GM23338 (cell line): Measurements from ENCODE around the gene PARVB. TPM values are rescaled to one million over a fixed set of nuclear protein-coding genes. Genes with fewer than 3 reads are reported as not detected.

Experiments
- ATAC-seq: fragments of 200-7000 bp; cut with Tn5 transposase; 3 replicates; pipeline ENCODE4 v1.9.1; 2020
- DNase-seq: peaks from one replicate; pipeline ENCODE4 v3.0.0-alpha.2; 2015; ENCODE audit warnings: low spot score
- H2AFZ ChIP-seq: fragments of 200-600 bp; sonication (generic); 2 replicates; pipeline ENCODE4 v1.8.0; 2016; ENCODE audit warnings: antibody characterized with exemption, mild to moderate bottlenecking, moderate library complexity
- H3F3A ChIP-seq: fragments of 200-600 bp; sonication (generic); replicated peaks from 2 replicates; pipeline ENCODE4 v1.8.0; 2017; ENCODE audit warnings: antibody characterized with exemption, mixed run types, low read depth
- H3K27ac ChIP-seq: fragments of 200-600 bp; sonication (generic); 2 replicates; pipeline ENCODE4 v1.6.1; 2016; ENCODE audit warnings: low read depth
- H3K27me3 ChIP-seq: fragments of 200-600 bp; sonication (generic); 2 replicates; pipeline ENCODE4 v1.8.0; 2016; ENCODE audit warnings: mild to moderate bottlenecking, mixed run types, moderate library complexity; ENCODE audit not compliant: insufficient read depth
- H3K36me3 ChIP-seq: fragments of 200-600 bp; sonication (generic); 2 replicates; pipeline ENCODE4 v1.8.0; 2016; ENCODE audit warnings: mild to moderate bottlenecking; ENCODE audit not compliant: insufficient read depth
- H3K4me1 ChIP-seq: fragments of 200-600 bp; sonication (generic); 2 replicates; pipeline ENCODE4 v1.8.0; 2016; ENCODE audit warnings: mild to moderate bottlenecking, moderate library complexity; ENCODE audit not compliant: insufficient read depth
- H3K4me2 ChIP-seq: fragments of 200-600 bp; sonication (generic); 2 replicates; pipeline ENCODE4 v1.7.1; 2017; ENCODE audit warnings: mixed run types
- H3K4me3 ChIP-seq: fragments of 200-600 bp; sonication (generic); 2 replicates; pipeline ENCODE4 v1.6.1; 2016; ENCODE audit warnings: mixed run types
- H3K79me2 ChIP-seq: fragments of 200-600 bp; sonication (generic); replicated peaks from 2 replicates; pipeline ENCODE4 v1.8.0; 2017; ENCODE audit warnings: mild to moderate bottlenecking; ENCODE audit not compliant: insufficient read depth
- H3K9me2 ChIP-seq: fragments of 200-600 bp; sonication (generic); 2 replicates; pipeline ENCODE4 v1.8.0; 2017; ENCODE audit not compliant: insufficient read depth
- H4K20me1 ChIP-seq: fragments of 200-600 bp; sonication (generic); replicated peaks from 2 replicates; pipeline ENCODE4 v1.8.0; 2017; ENCODE audit warnings: mild to moderate bottlenecking; ENCODE audit not compliant: insufficient read depth
- H3K27ac Mint-ChIP-seq: 2 replicates; pipeline ENCODE4 v1.8.0; 2020; ENCODE audit warnings: inconsistent platforms, mild to moderate bottlenecking, moderate library complexity, mixed read lengths
- H3K27me3 Mint-ChIP-seq: 3 replicates; pipeline ENCODE4 v1.8.0; 2022; ENCODE audit warnings: low read depth, mild to moderate bottlenecking, moderate library complexity, mixed read lengths, inconsistent platforms; ENCODE audit not compliant: insufficient read depth, poor library complexity
- H3K36me3 Mint-ChIP-seq: 3 replicates; pipeline ENCODE4 v1.8.0; 2021; ENCODE audit warnings: low read depth, mild to moderate bottlenecking, inconsistent platforms, moderate library complexity, mixed read lengths
- H3K4me1 Mint-ChIP-seq: 3 replicates; pipeline ENCODE4 v1.8.0; 2020; ENCODE audit warnings: mild to moderate bottlenecking, inconsistent platforms, mixed read lengths
- H3K4me3 Mint-ChIP-seq: 3 replicates; pipeline ENCODE4 v1.8.0; 2021; ENCODE audit warnings: moderate library complexity, mild to moderate bottlenecking, inconsistent platforms, mixed read lengths
- H3K9me3 Mint-ChIP-seq: 3 replicates; pipeline ENCODE4 v1.8.0; 2020; ENCODE audit warnings: moderate library complexity, mild to moderate bottlenecking, inconsistent platforms, mixed read lengths
- CREB1 ChIP-seq: fragments of 250-450 bp; sonication (Bioruptor Pico); IDR thresholded peaks from 2 replicates; pipeline ENCODE4 v1.5.0; 2020; ENCODE audit warnings: low read depth, mild to moderate bottlenecking, moderate library complexity
- CTCF ChIP-seq, 2 experiments: fragments of 200-600 bp in 1 of 2; sonication (generic) in 1 of 2; conservative IDR thresholded peaks; 2 replicates each; pipeline versions ENCODE4 v1.5.1 to v1.6.1; 2016 to 2017; ENCODE audit warnings: antibody characterized with exemption in 2 of 2, low read depth in 2 of 2, mild to moderate bottlenecking in 2 of 2, moderate library complexity in 1 of 2
- ETS1 ChIP-seq: IDR thresholded peaks from 2 replicates; pipeline ENCODE4 v1.6.1; 2016; ENCODE audit warnings: antibody characterized with exemption
- EZH2 ChIP-seq: fragments of 200-600 bp; sonication (generic); IDR thresholded peaks from one replicate; pipeline ENCODE4 v1.8.0; 2017; ENCODE audit warnings: antibody characterized with exemption, mild to moderate bottlenecking, low read depth; ENCODE audit not compliant: unreplicated experiment
- EZH2phosphoT487 ChIP-seq: fragments of 200-600 bp; sonication (generic); IDR thresholded peaks from one replicate; pipeline ENCODE4 v1.8.1; 2018; ENCODE audit warnings: antibody characterized with exemption; ENCODE audit not compliant: unreplicated experiment
- JUNB ChIP-seq: IDR thresholded peaks from one replicate; pipeline ENCODE4 v1.6.1; 2016; ENCODE audit warnings: antibody characterized with exemption; ENCODE audit not compliant: unreplicated experiment
- NANOG ChIP-seq: IDR thresholded peaks from 2 replicates; pipeline ENCODE4 v1.6.1; 2016; ENCODE audit warnings: antibody characterized with exemption, borderline replicate concordance
- POLR2AphosphoS5 ChIP-seq: IDR thresholded peaks from 2 replicates; pipeline ENCODE4 v1.6.1; 2016; ENCODE audit warnings: antibody characterized with exemption, low read depth
- REST ChIP-seq: IDR thresholded peaks from one replicate; pipeline ENCODE4 v1.6.1; 2018; ENCODE audit warnings: antibody characterized with exemption; ENCODE audit not compliant: unreplicated experiment
- STAT1 ChIP-seq: IDR thresholded peaks from one replicate; pipeline ENCODE4 v1.6.1; 2016; ENCODE audit warnings: antibody characterized with exemption; ENCODE audit not compliant: unreplicated experiment
- ZNF114 ChIP-seq: fragments of 250-450 bp; sonication (Bioruptor Pico); IDR thresholded peaks from 2 replicates; pipeline ENCODE4 v1.5.0; 2020; ENCODE audit warnings: mild to moderate bottlenecking, moderate library complexity
- ZNF331 ChIP-seq: fragments of 250-450 bp; sonication (Bioruptor Pico); IDR thresholded peaks from 2 replicates; pipeline ENCODE4 v1.5.0; 2020; ENCODE audit warnings: low read depth, mild to moderate bottlenecking, moderate library complexity
- ZNF462 ChIP-seq: fragments of 250-450 bp; sonication (Bioruptor Pico); IDR thresholded peaks from 2 replicates; pipeline ENCODE4 v1.5.0; 2020; ENCODE audit warnings: mild to moderate bottlenecking, moderate library complexity
- polyA plus RNA-seq: library from polyadenylated mRNA; unstranded; fragments of >200 nt; fragmentation: Nextera tagmentation; extraction: Ambion mirVana; gene quantifications from 2 replicates; pipeline ENCODE4 v1.2.1, GENCODE V29; 2016
- total RNA-seq: library from RNA; depleted of rRNA; stranded (reverse); fragments of >200 nt; shearing (Covaris generic); gene quantifications from 2 replicates; pipeline ENCODE4 v1.2.3, GENCODE V29; 2014

Gene PARVB
- total and polyA plus RNA-seq, 2 experiments from 2014 or later = 4.3 to 7.7 TPM

GRCh38 chr22:44220727-44221680, 196.9 kb downstream of the PARVB start:
- Histone ChIP-seq H3K27me3 (no peaks in the 10 kb centered on the region), H3K36me3 (no peaks in the 10 kb centered on the region), H3K4me1 (no peaks in the 10 kb centered on the region), H3K27ac (no peak overlapping the region), H3K79me2 (no peaks in the 10 kb centered on the region), H4K20me1 (no peaks in the 10 kb centered on the region), H2AFZ (no peak overlapping the region), H3K9me2 (no peaks in the 10 kb centered on the region), H3F3A (no peaks in the 10 kb centered on the region), H3K4me3 (no peak overlapping the region), H3K4me2 (no peak overlapping the region)
- H3K4me1 Mint-ChIP-seq = no peaks in the 10 kb centered on the region
- H3K36me3 Mint-ChIP-seq = no peaks in the 10 kb centered on the region; the same call in 2 of the 3 replicates
- H3K27me3 Mint-ChIP-seq = peaks cover 15% of the 10 kb centered on the region
- peaks cover 7% of the 10 kb centered on the region; the same call in 2 of the 3 replicates for H3K9me3 Mint-ChIP-seq
- no peak overlapping the region for H3K27ac Mint-ChIP-seq
- DNase-seq = no peak
- no peak for ATAC-seq
- TF ChIP-seq EZH2 (no peak), CREB1 (CRISPR knock-in tag) (no peak), ETS1 (no peak), POLR2AphosphoS5 (no peak), ZNF462 (no peak), STAT1 (no peak), JUNB (no peak), ZNF331 (CRISPR knock-in tag) (no peak), CTCF (conservative IDR thresholded peaks at IDR 0.05; ENCODE audit: low read depth in 2 of 2) (no peak), REST (no peak), ZNF114 (CRISPR knock-in tag) (no peak), NANOG (no peak), EZH2phosphoT487 (no peak)
- H3K4me3 Mint-ChIP-seq = no peak overlapping the region
